SH-SY5Y (cell line): ENCODE results near the gene XYLT1.
A peak's percentile ranks its signal among the peaks of the same experiment; 100 is the strongest.

Source experiments
- GATA2 ChIP-seq: IDR thresholded peaks from 2 replicates; pipeline ENCODE4 v1.6.1; 2011; ENCODE audit warnings: mild to moderate bottlenecking, low read depth, low read length
- GATA3 ChIP-seq: IDR thresholded peaks from 2 replicates; pipeline ENCODE4 v1.6.1; 2011; ENCODE audit warnings: low read depth, mild to moderate bottlenecking, low read length, moderate library complexity

DNA sequence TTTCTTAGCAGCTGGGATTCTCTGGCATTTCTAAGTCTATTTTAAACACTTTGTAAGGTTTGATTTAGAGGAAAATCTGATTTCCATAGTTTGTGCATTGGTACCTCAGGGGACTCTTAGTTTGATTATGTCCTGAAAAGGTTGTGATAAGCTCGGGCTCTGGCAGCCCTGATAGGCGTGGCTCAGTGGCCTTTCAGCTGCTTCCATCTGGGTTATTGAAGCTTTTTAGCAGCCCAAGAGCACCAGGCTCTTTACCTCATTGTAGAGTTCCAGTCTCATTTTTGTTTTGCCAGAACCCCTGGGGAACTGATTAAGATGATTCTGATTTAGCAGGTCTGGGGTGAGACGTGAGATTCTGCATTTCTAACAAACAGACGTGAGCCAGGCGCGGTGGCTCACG lies 412.3 kb downstream of the XYLT1 start:
- TF ChIP-seq GATA3: peak; percentile 77
- peak; percentile 91 for TF ChIP-seq GATA2
